ENCODE results near the gene SH2D1A.

DNA sequence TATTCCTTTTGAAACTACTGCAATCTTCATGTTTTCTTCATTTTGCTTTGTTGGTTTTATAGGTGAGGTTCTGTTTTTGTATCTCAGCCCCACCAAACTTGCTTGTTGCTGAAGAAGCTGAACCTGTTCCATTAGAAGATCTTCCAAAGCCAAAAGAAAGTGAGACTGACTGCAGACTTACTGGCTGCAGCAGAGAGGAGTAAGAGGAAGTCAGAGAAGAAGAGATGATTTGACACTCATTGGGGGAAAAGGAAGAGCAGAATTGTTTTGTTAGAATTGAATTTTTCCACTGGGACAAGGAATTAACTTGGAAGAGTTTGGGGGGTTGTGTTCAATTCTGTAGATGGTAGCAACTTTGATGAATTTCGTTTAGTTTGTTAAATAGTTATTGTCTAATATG, 10.8 kb upstream of the SH2D1A start:
- TF ChIP-seq POLR2A (IDR thresholded peaks at IDR 0.05) (no peak), EP300 (IDR thresholded peaks at IDR 0.05) (no peak), POLR2AphosphoS5 (IDR thresholded peaks at IDR 0.05) (no peak)
- TF ChIP-seq, protein P1, sequence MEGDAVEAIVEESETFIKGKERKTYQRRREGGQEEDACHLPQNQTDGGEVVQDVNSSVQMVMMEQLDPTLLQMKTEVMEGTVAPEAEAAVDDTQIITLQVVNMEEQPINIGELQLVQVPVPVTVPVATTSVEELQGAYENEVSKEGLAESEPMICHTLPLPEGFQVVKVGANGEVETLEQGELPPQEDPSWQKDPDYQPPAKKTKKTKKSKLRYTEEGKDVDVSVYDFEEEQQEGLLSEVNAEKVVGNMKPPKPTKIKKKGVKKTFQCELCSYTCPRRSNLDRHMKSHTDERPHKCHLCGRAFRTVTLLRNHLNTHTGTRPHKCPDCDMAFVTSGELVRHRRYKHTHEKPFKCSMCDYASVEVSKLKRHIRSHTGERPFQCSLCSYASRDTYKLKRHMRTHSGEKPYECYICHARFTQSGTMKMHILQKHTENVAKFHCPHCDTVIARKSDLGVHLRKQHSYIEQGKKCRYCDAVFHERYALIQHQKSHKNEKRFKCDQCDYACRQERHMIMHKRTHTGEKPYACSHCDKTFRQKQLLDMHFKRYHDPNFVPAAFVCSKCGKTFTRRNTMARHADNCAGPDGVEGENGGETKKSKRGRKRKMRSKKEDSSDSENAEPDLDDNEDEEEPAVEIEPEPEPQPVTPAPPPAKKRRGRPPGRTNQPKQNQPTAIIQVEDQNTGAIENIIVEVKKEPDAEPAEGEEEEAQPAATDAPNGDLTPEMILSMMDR (IDR thresholded peaks at IDR 0.05): no peak

Measured in gastroesophageal sphincter (tissue), 3 donors.